IMR-90 (cell line): ENCODE results near the gene LAMA2. TPM values are rescaled to one million over a fixed set of nuclear protein-coding genes. Genes with fewer than 3 reads are reported as not detected.

Source experiments
- ATAC-seq: fragments of 200-7000 bp; cut with Tn5 transposase; 2 replicates; pipeline ENCODE4 v1.9.1; 2020; ENCODE audit warnings: low read depth, mild to moderate bottlenecking, moderate library complexity
- BruUV-seq: library from RNA; stranded (reverse); fragments of 400-500 nt; replicated peaks from 2 replicates; lab custom pipeline; 2021; lab: Mats Ljungman, UMichigan
- CTCF ChIA-PET: fragments of 300-600 bp; formaldehyde crosslinking; extraction: SDS; loops from one replicate; lab custom pipeline; 2021; ENCODE audit warnings: antibody characterized with exemption; lab: Yijun Ruan, JAX
- POLR2A ChIA-PET: fragments of 300-600 bp; sonication (Branson Sonifier 250); formaldehyde crosslinking; loops from one replicate; lab custom pipeline; 2022; ENCODE audit warnings: antibody characterized with exemption; ENCODE audit not compliant: unreplicated experiment; lab: Charles Lee
- DNase-seq: peaks from one replicate; pipeline ENCODE4 v3.0.0; 2013
- H2AFZ ChIP-seq: replicated peaks from 2 replicates; pipeline ENCODE3; 2013; ENCODE audit warnings: low read length, mild to moderate bottlenecking; ENCODE audit not compliant: poor library complexity
- H2AK5ac ChIP-seq: 2 replicates; pipeline ENCODE4 v1.6.1; 2013; ENCODE audit warnings: low read depth, low read length, inconsistent platforms
- H2AK9ac ChIP-seq: replicated peaks from 2 replicates; pipeline ENCODE3; 2013; ENCODE audit warnings: mild to moderate bottlenecking, low read depth, low read length, moderate library complexity; ENCODE audit not compliant: poor library complexity
- H2BK120ac ChIP-seq: 2 replicates; pipeline ENCODE4 v1.6.1; 2013; ENCODE audit warnings: low read depth, low read length, inconsistent platforms
- H2BK15ac ChIP-seq: 3 replicates; pipeline ENCODE4 v1.6.1; 2013; ENCODE audit warnings: low read depth, low read length, inconsistent platforms
- H2BK20ac ChIP-seq: 2 replicates; pipeline ENCODE4 v1.6.1; 2013; ENCODE audit warnings: low read depth, mild to moderate bottlenecking, inconsistent platforms, low read length, moderate library complexity
- H2BK5ac ChIP-seq: 2 replicates; pipeline ENCODE4 v1.6.1; 2013; ENCODE audit warnings: mild to moderate bottlenecking, low read depth, low read length, inconsistent platforms; ENCODE audit not compliant: poor library complexity, severe bottlenecking
- H3K14ac ChIP-seq: replicated peaks from 2 replicates; pipeline ENCODE4 v1.6.1; 2013; ENCODE audit warnings: low read depth, low read length, inconsistent platforms
- H3K18ac ChIP-seq: 2 replicates; pipeline ENCODE4 v1.6.1; 2013; ENCODE audit warnings: low read depth, low read length, control low read depth
- H3K23ac ChIP-seq: 2 replicates; pipeline ENCODE4 v1.6.1; 2013; ENCODE audit warnings: low read depth, low read length, inconsistent platforms
- H3K27ac ChIP-seq: 2 replicates; pipeline ENCODE4 v1.5.1; 2013; ENCODE audit warnings: mild to moderate bottlenecking, control low read depth, low read length; ENCODE audit not compliant: insufficient read depth
- H3K27me3 ChIP-seq: 2 replicates; pipeline ENCODE4 v1.6.1; 2013; ENCODE audit warnings: low read length; ENCODE audit not compliant: control insufficient read depth, insufficient read depth
- H3K36me3 ChIP-seq: 2 replicates; pipeline ENCODE4 v1.6.1; 2013; ENCODE audit warnings: low read length, mixed read lengths; ENCODE audit not compliant: control insufficient read depth, insufficient read depth
- H3K4ac ChIP-seq: 2 replicates; pipeline ENCODE4 v1.6.1; 2013; ENCODE audit warnings: low read depth, low read length, inconsistent platforms
- H3K4me1 ChIP-seq: 2 replicates; pipeline ENCODE4 v1.6.1; 2013; ENCODE audit warnings: low read length, mixed read lengths; ENCODE audit not compliant: control insufficient read depth, insufficient read depth
- H3K4me2 ChIP-seq: 2 replicates; pipeline ENCODE4 v1.6.1; 2013; ENCODE audit warnings: low read depth, mild to moderate bottlenecking, control low read depth, low read length, moderate library complexity
- H3K4me3 ChIP-seq: 2 replicates; pipeline ENCODE4 v1.5.1; 2013; ENCODE audit warnings: low read depth, mild to moderate bottlenecking, control low read depth, low read length, moderate library complexity; ENCODE audit not compliant: insufficient read depth
- H3K56ac ChIP-seq: 2 replicates; pipeline ENCODE4 v1.6.1; 2013; ENCODE audit warnings: low read length, inconsistent platforms; ENCODE audit not compliant: insufficient read depth; ENCODE audit errors: extremely low read depth
- H3K79me1 ChIP-seq, 2 experiments: 2 replicates each; pipeline ENCODE4 v1.6.1; 2013; ENCODE audit warnings: low read length in 2 of 2, inconsistent platforms in 1 of 2, low read depth in 1 of 2
- H3K9ac ChIP-seq: 2 replicates; pipeline ENCODE4 v1.6.1; 2013; ENCODE audit warnings: low read depth, low read length, control low read depth
- H3K9me1 ChIP-seq: 2 replicates; pipeline ENCODE4 v1.6.1; 2013; ENCODE audit warnings: low read length, inconsistent platforms; ENCODE audit not compliant: insufficient read depth
- H3K9me3 ChIP-seq: 2 replicates; pipeline ENCODE4 v1.6.1; 2013; ENCODE audit warnings: low read length; ENCODE audit not compliant: control insufficient read depth, insufficient read depth
- H4K20me1 ChIP-seq: 2 replicates; pipeline ENCODE4 v1.6.1; 2013; ENCODE audit warnings: low read length, inconsistent platforms; ENCODE audit not compliant: insufficient read depth
- H4K5ac ChIP-seq: 2 replicates; pipeline ENCODE4 v1.6.1; 2013; ENCODE audit warnings: mild to moderate bottlenecking, low read depth, low read length, control low read depth
- H4K8ac ChIP-seq, 2 experiments: 2 replicates each; pipeline ENCODE4 v1.6.1; 2013; ENCODE audit warnings: low read depth in 2 of 2, low read length in 2 of 2, control low read depth in 1 of 2, inconsistent platforms in 1 of 2
- H4K91ac ChIP-seq: 2 replicates; pipeline ENCODE4 v1.6.1; 2013; ENCODE audit warnings: low read depth, low read length, inconsistent platforms; ENCODE audit not compliant: insufficient read depth
- FOS ChIP-seq: fragments of 150-350 bp; IDR thresholded peaks from 2 replicates; pipeline ENCODE4 v1.6.1; 2016; ENCODE audit warnings: low read depth, low read length
- NFE2L2 ChIP-seq: fragments of 150-350 bp; IDR thresholded peaks from 2 replicates; pipeline ENCODE4 v1.6.1; 2016; ENCODE audit warnings: low read depth, mild to moderate bottlenecking, low read length
- RAD21 ChIP-seq: IDR thresholded peaks from 2 replicates; pipeline ENCODE4 v1.6.1; 2012; ENCODE audit warnings: low read length, improper control_type of control experiment
- WGBS, 2 experiments: methylation state at CpG; one replicate each; pipeline versions ENCODE4 v1.1.5 to v1.1.7; 2013; ENCODE audit warnings: missing lambda C conversion rate in 2 of 2; ENCODE audit not compliant: insufficient read length in 1 of 2; ENCODE audit errors: extremely low coverage in 2 of 2; 5-methylcytosine and 5-hydroxymethylcytosine counted together
- dilution Hi-C: fragments of 300-500 bp; cut with HindIII; formaldehyde crosslinking; loops from one replicate; pipeline ENCODE4 v1.14.3; 2018; ENCODE audit warnings: low sequenced_read_pairs; ENCODE audit not compliant: unreplicated experiment
- in situ Hi-C: fragments of 300-500 bp; cut with MboI; formaldehyde crosslinking; loops from 3 replicates; pipeline ENCODE4 v1.14.3; 2019; ENCODE audit warnings: low sequenced_read_pairs, inconsistent platforms, mixed read lengths
- intact Hi-C: fragments of 100-400 bp; cut with micrococcal nuclease; formaldehyde crosslinking; loops from 2 replicates; pipeline ENCODE4 v1.10.0; 2022
- polyA plus RNA-seq, 3 experiments: library from polyadenylated mRNA; depleted of rRNA; stranded (reverse); fragments of >200 nt; gene quantifications; 2 replicates each; pipeline ENCODE4 v1.2.3, GENCODE V29; 2012; ENCODE audit warnings: low replicate concordance in 1 of 3
- total RNA-seq: library from RNA; depleted of rRNA; stranded (reverse); fragments of >200 nt; gene quantifications from 2 replicates; pipeline ENCODE4 v1.2.3, GENCODE V29; 2012

The LAMA2 gene
- total and polyA plus RNA-seq, 2 of the 4 experiments (the other 2 are of a cell fraction), result 9.9 to 13.3 TPM

- Histone ChIP-seq H3K4me3 (no peak overlapping the region), H4K5ac (no peak overlapping the region), H2AK9ac (no peak overlapping the region), H3K27me3 (no peaks in the 10 kb centered on the region), H2BK120ac (no peak overlapping the region), H3K56ac (no peak overlapping the region), H2BK15ac (no peak overlapping the region), H2BK5ac (no peak overlapping the region), H3K4me1 (peaks cover 13% of the 10 kb centered on the region), H3K9me1 (peaks cover 6% of the 10 kb centered on the region), H3K9me3 (no peaks in the 10 kb centered on the region), H2BK20ac (no peak overlapping the region), H4K20me1 (no peaks in the 10 kb centered on the region), H2AK5ac (no peak overlapping the region), H3K9ac (no peak overlapping the region), H3K4ac (no peak overlapping the region), H3K23ac (no peak overlapping the region), H3K4me2 (no peak overlapping the region), H2AFZ (no peak overlapping the region), H3K36me3 (no peaks in the 10 kb centered on the region), H3K14ac (no peak overlapping the region), H4K8ac (no peak overlapping the region), H3K18ac (no peak overlapping the region), H4K91ac (no peak overlapping the region), H3K79me1 (no peaks in the 10 kb centered on the region), H3K27ac (no peak overlapping the region)
- in situ Hi-C loops, result no loop called here
- no peak for DNase-seq
- dilution Hi-C loops, result no loop called here
- intact Hi-C loops, result no loop called here
- WGBS, 2 experiments, result no CpG with 5 or more reads among the region's 2 CpGs
- ChIA-PET CTCF (no interaction called here), POLR2A (no interaction called here)
- ATAC-seq, result no peak
- TF ChIP-seq RAD21 (no peak), FOS (no peak), NFE2L2 (no peak)
- BruUV-seq, result no TSS peak
Measured at GRCh38 chr6:129488313-129488712, 605.4 kb downstream of the LAMA2 start.
